ENCODE measurements around the gene TMEM132A.
"Not testable (repeated sequence)": the region's sequence is repeated elsewhere in the genome, so short reads cannot be mapped to it uniquely, and the experiment has no call there.

Gene TMEM132A

GRCh38 chr11:60905047-60905446 lies 19.2 kb upstream of the TMEM132A start:
- DNase-seq (ENCODE audit: low read depth), result peak; percentile 44

DNA sequence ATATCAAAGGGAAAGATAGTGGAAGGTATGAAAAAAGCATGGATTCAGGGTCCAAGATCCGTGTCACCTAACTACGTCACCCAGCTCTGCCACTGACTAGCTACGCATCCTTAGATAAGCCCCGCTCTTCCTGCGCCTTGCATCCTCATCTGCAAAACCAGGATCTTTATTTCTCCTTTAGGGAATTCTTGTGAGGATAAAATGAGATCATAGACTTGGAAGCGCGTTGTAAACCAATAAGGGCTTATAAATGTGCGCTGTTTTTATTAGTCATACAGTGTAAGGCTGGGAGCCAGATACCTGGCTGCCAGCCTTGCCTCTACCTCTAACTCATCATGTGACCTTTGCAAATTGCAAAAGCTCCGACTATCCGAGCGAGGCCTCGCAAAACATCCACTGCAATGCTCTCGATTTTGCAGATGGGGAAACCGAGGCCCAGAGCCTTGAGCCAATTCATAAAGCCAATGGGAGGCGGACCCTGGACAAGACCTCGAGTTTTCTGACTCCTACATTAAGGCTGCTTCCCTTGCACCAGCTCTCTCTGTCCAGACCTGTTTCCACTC lies 18.6 kb upstream of the TMEM132A start:
- DNase-seq (ENCODE audit: low read depth), result peak; percentile 80

GRCh38 chr11:60906132-60906972 lies 17.9 kb upstream of the TMEM132A start, which contains the start of gene PRPF19:
Gene PRPF19, minus strand, starts transcription at chr11:60906585. Its CDS starts 203 bp downstream, at chr11:60906382.
- peak; percentile 97 for DNase-seq (ENCODE audit: low read depth)

DNA sequence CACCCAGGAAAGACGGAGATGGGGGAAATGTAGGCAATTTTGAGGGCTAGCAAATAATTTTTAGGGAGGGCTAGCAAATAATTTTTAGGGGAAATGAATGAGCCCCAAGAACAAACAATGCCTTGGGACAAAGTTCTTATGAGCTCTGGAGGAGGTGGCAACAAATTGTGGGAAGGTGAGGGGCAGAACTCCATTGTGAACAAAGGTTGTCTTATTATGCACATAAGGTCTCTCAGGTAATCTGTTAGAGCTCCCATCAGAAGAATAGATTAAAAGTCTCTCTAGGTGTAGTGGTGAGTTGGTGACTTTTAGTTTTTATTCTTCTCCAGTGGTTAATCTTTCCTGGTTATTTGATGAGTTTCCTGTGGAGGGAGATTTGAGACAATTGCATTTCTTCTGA lies 15.5 kb upstream of the TMEM132A start:
- no peak for DNase-seq (ENCODE audit: low read depth)

GRCh38 chr11:60909680-60910280 lies 14.5 kb upstream of the TMEM132A start:
- not testable (repeated sequence) for DNase-seq (ENCODE audit: low read depth)

DNA sequence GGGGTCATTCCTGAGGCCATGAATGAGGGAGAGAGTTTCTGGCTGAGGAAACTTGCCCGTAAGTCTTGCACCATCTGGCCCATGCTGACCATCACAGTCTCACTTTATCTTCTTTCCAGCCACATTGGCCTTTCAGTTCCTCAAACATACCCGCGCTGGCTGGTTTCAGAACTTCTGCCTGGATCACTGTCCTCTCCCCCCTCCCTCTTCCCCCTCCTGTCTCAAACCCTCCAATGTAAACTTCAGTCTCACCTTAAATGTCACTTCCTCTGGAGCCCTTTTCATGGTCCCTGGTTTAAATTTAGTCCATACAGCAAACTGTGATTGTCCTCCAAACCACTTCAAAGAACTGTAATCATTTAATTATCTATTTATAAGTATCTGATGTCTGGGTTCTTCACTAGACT lies 14.0 kb upstream of the TMEM132A start:
- DNase-seq (ENCODE audit: low read depth), result no peak

GRCh38 chr11:60910711-60911380 lies 13.4 kb upstream of the TMEM132A start:
- peak; percentile 31 for DNase-seq (ENCODE audit: low read depth)

GRCh38 chr11:60912223-60912850 lies 11.9 kb upstream of the TMEM132A start:
- no peak for DNase-seq (ENCODE audit: low read depth)

GRCh38 chr11:60912851-60913528 lies 11.3 kb upstream of the TMEM132A start:
- no peak for DNase-seq (ENCODE audit: low read depth)

DNA sequence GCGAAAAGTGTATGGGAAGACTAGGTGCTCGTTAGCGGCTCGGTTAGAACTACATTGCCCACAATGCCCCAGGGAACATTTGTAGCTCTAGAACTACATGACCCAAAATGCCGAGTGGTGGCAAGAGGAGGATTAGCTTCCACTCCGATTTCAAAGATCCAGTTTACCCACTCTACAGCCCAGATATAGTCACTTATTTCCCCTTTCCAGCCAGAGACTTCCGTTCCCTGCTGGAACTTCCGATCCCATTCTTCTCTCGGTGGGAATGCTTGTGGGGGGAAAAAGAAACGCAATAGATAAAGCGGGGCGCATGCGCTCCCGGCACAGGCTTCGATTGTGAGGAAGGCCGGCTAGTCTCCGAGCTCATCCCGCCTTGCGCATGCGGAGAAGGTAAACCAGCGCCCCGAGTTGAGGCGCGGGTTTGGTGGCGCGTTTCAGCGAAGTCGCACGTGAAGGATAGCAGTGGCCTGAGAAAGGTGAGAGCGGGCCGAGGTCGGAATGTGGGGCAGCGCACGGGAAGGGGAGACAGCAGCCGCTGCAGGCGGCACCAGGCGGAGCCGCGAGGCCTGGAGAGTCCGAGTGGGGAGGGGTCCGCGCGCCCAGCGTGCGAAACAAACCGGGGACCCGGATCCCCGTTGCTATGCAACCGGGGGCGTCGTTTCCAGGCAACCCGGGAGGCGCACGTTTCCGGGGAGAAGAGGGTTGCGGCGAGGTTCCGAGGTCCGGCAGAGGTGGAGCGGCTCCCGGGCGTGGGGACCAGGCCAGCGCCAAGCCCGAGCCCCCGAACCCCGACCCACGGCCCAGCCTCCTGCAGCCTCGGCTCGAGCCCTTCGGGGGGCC lies 10.2 kb upstream of the TMEM132A start, which contains the start of gene TMEM109:
Gene TMEM109 (plus strand): TSS at position 366 of the 840 bp plus-strand sequence. CDS start 5,536 bp downstream, outside the sequence.
- peak; percentile 91 for DNase-seq (ENCODE audit: low read depth)

DNA sequence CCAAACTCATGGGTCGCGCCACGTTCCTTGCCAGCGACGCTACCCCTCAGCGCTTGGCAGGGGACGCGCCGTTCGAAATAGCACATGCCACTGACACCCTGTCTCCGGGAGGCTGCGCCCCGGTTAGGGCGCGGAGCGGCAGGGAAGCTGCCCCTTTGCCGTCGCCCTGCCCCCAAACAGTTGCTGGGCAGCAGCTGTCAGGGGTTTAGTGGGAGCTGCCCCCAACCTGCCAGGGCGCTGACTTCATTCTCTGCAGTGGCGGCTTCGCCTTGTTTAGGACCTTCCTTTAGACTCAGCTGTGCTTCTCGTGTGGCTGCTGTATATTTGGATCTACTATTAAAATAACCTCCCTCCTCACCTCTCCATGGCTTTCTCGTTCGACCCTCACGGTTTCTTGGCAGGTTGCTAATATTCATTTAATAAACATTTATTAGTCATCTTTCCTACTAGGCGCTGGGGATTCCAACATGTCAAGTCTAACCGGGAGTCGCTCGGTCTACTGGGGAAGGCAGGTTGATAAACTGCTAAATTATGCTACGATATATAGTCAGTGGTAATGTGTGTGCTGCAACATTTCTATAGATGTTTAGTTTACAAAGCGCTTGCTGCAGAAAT lies 9.5 kb upstream of the TMEM132A start:
- peak; percentile 63 for DNase-seq (ENCODE audit: low read depth)

- peak; percentile 83 for DNase-seq (ENCODE audit: low read depth)
Measured at GRCh38 chr11:60915248-60915914, 8.9 kb upstream of the TMEM132A start.

- no peak for DNase-seq (ENCODE audit: low read depth)
Measured at GRCh38 chr11:60916669-60917206, 7.5 kb upstream of the TMEM132A start.

DNA sequence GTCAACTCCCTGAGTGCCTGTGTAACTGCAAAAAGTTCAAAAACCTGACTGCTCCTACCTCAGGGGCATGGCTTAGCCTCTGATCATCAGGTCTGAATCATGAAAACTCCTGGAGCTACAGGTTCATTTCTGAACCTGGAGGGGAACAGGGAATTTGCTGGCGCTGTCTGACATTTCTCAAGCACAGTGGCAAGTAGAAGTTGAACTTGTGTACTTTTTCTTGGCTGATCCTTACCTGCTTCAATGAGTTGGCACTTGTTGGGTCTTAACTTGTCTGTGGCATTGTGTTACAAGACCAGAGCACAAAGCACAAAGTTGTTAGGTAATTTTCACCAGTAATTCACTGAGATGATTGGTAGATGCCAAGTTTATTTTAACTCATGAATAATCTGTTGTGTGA lies 7.0 kb upstream of the TMEM132A start:
- no peak for DNase-seq (ENCODE audit: low read depth)

DNA sequence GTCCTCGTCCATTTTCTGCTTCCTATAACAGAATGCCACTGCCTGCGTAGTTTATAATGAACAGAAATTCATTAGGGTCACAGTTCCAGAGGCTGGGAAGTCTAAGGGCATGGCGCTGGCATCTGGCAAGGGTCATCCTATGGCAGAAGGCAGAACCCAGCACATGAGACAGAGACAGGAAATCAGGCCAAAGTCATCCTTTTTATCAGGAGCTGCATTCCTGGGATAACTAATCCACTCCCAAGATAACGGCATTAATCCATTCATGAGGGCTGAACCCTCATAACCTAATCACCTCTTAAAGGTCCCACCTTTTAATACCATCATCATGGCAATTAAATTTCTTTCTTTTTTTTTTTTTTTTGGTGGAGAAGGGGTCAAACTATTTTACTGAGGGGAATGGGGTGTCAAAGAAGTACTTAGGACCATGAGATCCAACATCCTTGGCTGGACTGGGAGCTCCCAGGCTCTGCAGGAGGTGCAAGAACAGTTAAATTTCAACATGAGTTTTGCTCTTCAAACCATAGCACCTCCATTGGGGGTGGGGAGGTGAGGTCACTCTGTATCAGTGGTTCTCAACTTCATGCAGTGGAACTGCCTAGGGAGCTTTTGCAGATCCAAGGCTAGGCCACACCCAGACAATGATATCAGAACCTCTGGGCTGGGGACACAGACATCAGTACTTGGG lies 5.9 kb upstream of the TMEM132A start:
- no peak for DNase-seq (ENCODE audit: low read depth)

GRCh38 chr11:60918939-60919265 lies 5.4 kb upstream of the TMEM132A start:
- peak; percentile 75 for DNase-seq (ENCODE audit: low read depth)

DNA sequence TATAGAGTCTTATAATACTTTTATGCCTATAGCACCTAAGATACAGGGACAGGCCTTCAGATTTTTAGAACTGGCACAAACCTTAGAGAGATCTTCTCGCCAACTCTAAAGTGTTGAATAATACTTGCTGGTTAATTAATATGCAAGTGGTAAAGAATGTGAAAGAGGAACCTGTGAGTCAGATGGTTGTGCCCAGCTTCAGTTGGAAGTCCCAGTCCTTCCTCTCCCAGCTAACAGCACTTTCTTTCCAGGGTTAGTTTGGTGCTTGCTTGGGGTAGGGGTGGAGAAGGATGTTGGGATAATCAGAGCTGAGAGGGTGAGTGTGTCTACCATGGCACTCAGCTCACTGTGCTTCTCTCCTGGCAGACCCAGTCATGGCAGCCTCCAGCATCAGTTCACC lies 4.9 kb upstream of the TMEM132A start:
- DNase-seq (ENCODE audit: low read depth), result peak; percentile 14

DNA sequence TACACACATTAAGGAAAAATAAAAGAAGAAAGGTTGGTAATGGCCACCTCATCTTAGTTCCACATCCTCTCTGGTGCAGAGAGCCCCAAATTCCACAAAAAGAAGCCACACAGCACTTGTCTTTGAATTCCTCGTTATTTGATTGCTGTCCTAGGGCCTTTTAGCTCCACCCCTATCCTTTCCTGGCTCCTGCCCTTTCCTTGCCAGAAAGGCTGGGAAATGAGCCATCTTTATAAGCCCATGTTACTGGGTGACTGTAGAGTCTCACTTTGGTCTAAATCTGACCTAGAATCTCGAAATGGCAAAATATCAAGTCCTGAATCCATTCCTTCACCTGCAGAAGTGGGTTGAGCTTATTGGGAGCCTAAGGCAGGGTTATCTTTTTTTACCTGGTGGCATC lies 4.3 kb upstream of the TMEM132A start:
- no peak for DNase-seq (ENCODE audit: low read depth)

- no peak for DNase-seq (ENCODE audit: low read depth)
Measured at GRCh38 chr11:60921259-60921658, 3.0 kb upstream of the TMEM132A start.

All from ELR (cell line).